NCI-H1436 (cell line): ENCODE results near the gene PSMB8.
"Not testable (repeated sequence)": the region's sequence is repeated elsewhere in the genome, so short reads cannot be mapped to it uniquely, and the experiment has no call there.

ENCODE experiments used
- DNase-seq: peaks from one replicate; lab custom pipeline; 2025; lab: John Stamatoyannopoulos, UW

The PSMB8 gene

GRCh38 chr6:32843979-32844838 lies at the start of gene PSMB8:
Gene PSMB8, minus strand, starts transcription at chr6:32844047. Its CDS starts 51 bp downstream, at chr6:32843996.
- peak; percentile 97 for DNase-seq

GRCh38 chr6:32890831-32891230 lies 47.0 kb upstream of the PSMB8 start:
- DNase-seq = no peak

- DNase-seq = no peak
Observed at GRCh38 chr6:32889533-32889932, 45.7 kb upstream of the PSMB8 start.

- no peak for DNase-seq
Observed at GRCh38 chr6:32888576-32888975, 44.7 kb upstream of the PSMB8 start.

GRCh38 chr6:32887616-32888015 lies 43.8 kb upstream of the PSMB8 start:
- no peak for DNase-seq

GRCh38 chr6:32886681-32887383 lies 43.0 kb upstream of the PSMB8 start:
- no peak for DNase-seq

GRCh38 chr6:32885698-32886286 lies 41.9 kb upstream of the PSMB8 start:
- DNase-seq = peak; percentile 63

GRCh38 chr6:32883789-32884188 lies 39.9 kb upstream of the PSMB8 start:
- DNase-seq = no peak

GRCh38 chr6:32882879-32883250 lies 39.0 kb upstream of the PSMB8 start:
- DNase-seq = no peak

- not testable (repeated sequence) for DNase-seq
Observed at GRCh38 chr6:32880962-32881361, 37.1 kb upstream of the PSMB8 start.

- DNase-seq = no peak
Observed at GRCh38 chr6:32879691-32880090, 35.8 kb upstream of the PSMB8 start.

- DNase-seq = no peak
Observed at GRCh38 chr6:32876603-32877002, 32.8 kb upstream of the PSMB8 start.

GRCh38 chr6:32873947-32874346 lies 30.1 kb upstream of the PSMB8 start:
- DNase-seq = not testable (repeated sequence)

- peak; percentile 67 for DNase-seq
Observed at GRCh38 chr6:32868257-32868788, 24.5 kb upstream of the PSMB8 start.

- DNase-seq = no peak
Observed at GRCh38 chr6:32867554-32868256, 23.9 kb upstream of the PSMB8 start.

- no peak for DNase-seq
Observed at GRCh38 chr6:32867022-32867477, 23.2 kb upstream of the PSMB8 start.

GRCh38 chr6:32865724-32866443 lies 22.0 kb upstream of the PSMB8 start:
- DNase-seq = no peak

- DNase-seq = no peak
Observed at GRCh38 chr6:32862725-32863124, 18.9 kb upstream of the PSMB8 start.

- no peak for DNase-seq
Observed at GRCh38 chr6:32860674-32861073, 16.8 kb upstream of the PSMB8 start.

GRCh38 chr6:32858194-32858593 lies 14.3 kb upstream of the PSMB8 start:
- DNase-seq = no peak
